Neural cell (in vitro differentiated cells): ENCODE measurements around the gene EPAS1. TPM values are rescaled to one million over a fixed set of nuclear protein-coding genes. Genes with fewer than 3 reads are reported as not detected.
"Not testable (repeated sequence)": the region's sequence is repeated elsewhere in the genome, so short reads cannot be mapped to it uniquely, and the experiment has no call there.

Experiments
- H2AFZ ChIP-seq: fragments of 200-600, 300-800 bp; sonication (generic), shearing (Covaris generic); 2 replicates; pipeline ENCODE4 v1.6.0; 2014; ENCODE audit warnings: low read depth, mild to moderate bottlenecking, antibody characterized with exemption, low read length, moderate library complexity
- H3F3A ChIP-seq: fragments of 200-600 bp; shearing (Covaris generic); 2 replicates; pipeline ENCODE4 v1.6.1; 2016; ENCODE audit warnings: mild to moderate bottlenecking, moderate library complexity, mixed read lengths, antibody characterized with exemption, low read length; ENCODE audit not compliant: insufficient read depth, poor library complexity, severe bottlenecking
- H3K27ac ChIP-seq: fragments of 200-600, 300-800 bp; sonication (generic), shearing (Covaris generic); 2 replicates; pipeline ENCODE4 v1.5.1; 2014; ENCODE audit warnings: mild to moderate bottlenecking, low read length, moderate library complexity
- H3K27me3 ChIP-seq: fragments of 300-800, 200-600 bp; sonication (generic), shearing (Covaris generic); 2 replicates; pipeline ENCODE4 v1.6.0; 2014; ENCODE audit warnings: mild to moderate bottlenecking, low read depth, low read length, moderate library complexity; ENCODE audit not compliant: insufficient read depth
- H3K36me3 ChIP-seq: fragments of 300-800, 200-600 bp; sonication (generic), shearing (Covaris generic); 2 replicates; pipeline ENCODE4 v1.5.1; 2014; ENCODE audit warnings: mild to moderate bottlenecking, antibody characterized with exemption, low read length, moderate library complexity; ENCODE audit not compliant: insufficient read depth
- H3K4me2 ChIP-seq: fragments of 300-800, 200-600 bp; sonication (generic), shearing (Covaris generic); 2 replicates; pipeline ENCODE4 v1.6.0; 2014; ENCODE audit warnings: mild to moderate bottlenecking, low read length
- H3K4me3 ChIP-seq: fragments of 300-800, 200-600 bp; sonication (generic), shearing (Covaris generic); 2 replicates; pipeline ENCODE4 v1.5.1; 2014; ENCODE audit warnings: mild to moderate bottlenecking, low read length, moderate library complexity
- H3K79me2 ChIP-seq: fragments of 200-600 bp; shearing (Covaris generic); replicated peaks from 2 replicates; pipeline ENCODE4 v1.6.0; 2014; ENCODE audit warnings: mild to moderate bottlenecking, low read length, moderate library complexity; ENCODE audit not compliant: insufficient read depth
- H3K9ac ChIP-seq: fragments of 300-800, 200-600 bp; sonication (generic), shearing (Covaris generic); 2 replicates; pipeline ENCODE4 v1.6.1; 2016; ENCODE audit warnings: mild to moderate bottlenecking, low read length, mixed read lengths
- H3K9me2 ChIP-seq: fragments of 200-600 bp; shearing (Covaris generic); 2 replicates; pipeline ENCODE4 v1.6.1; 2016; ENCODE audit warnings: mild to moderate bottlenecking, low read length, mixed read lengths; ENCODE audit not compliant: insufficient read depth
- H3K9me3 ChIP-seq: fragments of 200-600, 300-800 bp; sonication (generic), shearing (Covaris generic); 2 replicates; pipeline ENCODE4 v1.6.1; 2016; ENCODE audit warnings: mild to moderate bottlenecking, mixed run types, low read length, moderate library complexity, mixed read lengths
- H4K20me1 ChIP-seq: fragments of 200-600 bp; shearing (Covaris generic); 2 replicates; pipeline ENCODE4 v1.6.1; 2016; ENCODE audit warnings: mild to moderate bottlenecking, mixed run types; ENCODE audit not compliant: insufficient read depth
- EP300 ChIP-seq: fragments of 450-650 bp; conservative IDR thresholded peaks from 2 replicates; pipeline ENCODE4 v1.6.1; 2014; ENCODE audit warnings: antibody characterized with exemption, mild to moderate bottlenecking, moderate library complexity; ENCODE audit not compliant: poor library complexity, severe bottlenecking
- EZH2 ChIP-seq: fragments of 200-600, 300-800 bp; shearing (Covaris generic), sonication (generic); IDR thresholded peaks from 2 replicates; pipeline ENCODE4 v1.6.1; 2014; ENCODE audit warnings: antibody characterized with exemption, low read length, borderline replicate concordance, mild to moderate bottlenecking; ENCODE audit not compliant: insufficient read depth, poor library complexity, severe bottlenecking
- MXI1 ChIP-seq: fragments of 450-650 bp; conservative IDR thresholded peaks from 2 replicates; pipeline ENCODE4 v1.6.1; 2014; ENCODE audit warnings: antibody characterized with exemption, mild to moderate bottlenecking; ENCODE audit not compliant: poor library complexity, severe bottlenecking
- POLR2AphosphoS5 ChIP-seq: IDR thresholded peaks from 2 replicates; pipeline ENCODE4 v1.6.1; 2012
- RAD21 ChIP-seq: fragments of 450-650 bp; conservative IDR thresholded peaks from 2 replicates; pipeline ENCODE4 v1.6.1; 2014; ENCODE audit warnings: antibody characterized with exemption, mild to moderate bottlenecking, moderate library complexity
- SMC3 ChIP-seq: fragments of 450-650 bp; conservative IDR thresholded peaks from 2 replicates; pipeline ENCODE4 v1.6.1; 2014; ENCODE audit warnings: antibody characterized with exemption, mild to moderate bottlenecking, moderate library complexity; ENCODE audit not compliant: poor library complexity
- TAF1 ChIP-seq: IDR thresholded peaks from 2 replicates; pipeline ENCODE4 v1.6.1; 2012; ENCODE audit warnings: low read depth
- polyA plus RNA-seq: library from polyadenylated mRNA; depleted of rRNA; stranded (reverse); fragments of >200 nt; gene quantifications from 2 replicates; pipeline ENCODE4 v1.2.3, GENCODE V29; 2014
- TF ChIP-seq, protein P1 (sequence below): fragments of 450-650 bp; IDR thresholded peaks from 2 replicates; pipeline ENCODE4 v1.5.1; 2014; ENCODE audit warnings: antibody characterized with exemption, mild to moderate bottlenecking, moderate library complexity; ENCODE audit not compliant: poor library complexity, severe bottlenecking
- TF ChIP-seq, protein P2 (sequence below): IDR thresholded peaks from 2 replicates; pipeline ENCODE4 v1.6.1; 2012; ENCODE audit warnings: borderline replicate concordance

EPAS1 gene
- polyA plus RNA-seq, 1 donor from 2014 or later: not detected

DNA sequence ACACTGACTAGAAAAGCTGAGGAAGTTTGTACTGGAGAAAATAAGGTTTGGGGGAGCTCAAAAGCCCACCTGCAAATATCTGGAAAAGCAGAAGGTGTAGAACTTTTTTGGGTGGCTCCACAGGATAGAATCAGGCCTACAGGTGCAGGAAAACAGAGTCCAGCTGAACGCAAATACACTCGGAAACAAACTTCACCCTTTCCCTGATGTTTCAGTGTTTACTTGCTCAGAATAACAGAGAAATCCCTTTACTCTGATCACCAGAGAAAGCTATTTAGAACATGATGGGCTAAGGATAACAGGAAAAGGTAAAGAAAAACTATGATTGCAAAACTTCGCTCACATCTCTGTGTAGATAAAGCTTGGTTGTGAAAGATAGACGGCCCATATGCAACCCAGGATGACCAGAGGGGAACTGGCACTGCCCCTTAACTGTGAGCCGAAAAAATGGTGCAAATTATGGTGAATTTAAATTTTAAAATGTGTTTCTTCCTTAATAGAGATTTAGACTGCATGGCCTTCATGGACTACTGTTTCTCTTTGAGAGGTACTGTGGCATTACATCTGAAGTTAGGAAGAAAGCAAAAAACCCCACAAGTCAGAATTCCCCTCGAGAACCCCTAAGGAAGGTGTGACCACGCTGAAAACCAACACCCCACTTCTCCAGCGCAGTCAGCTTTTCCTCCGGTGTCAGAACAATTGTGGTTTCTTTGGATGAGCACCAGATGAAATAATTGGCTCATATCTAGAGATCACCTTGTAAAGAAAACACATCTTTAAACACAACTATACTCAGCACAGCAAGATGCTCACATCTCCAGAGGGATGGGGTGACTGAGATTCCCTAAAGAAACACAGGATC is 97.7 kb downstream of the EPAS1 start:
- no peak overlapping the region for H3K27ac ChIP-seq
- no peak overlapping the region for H3K4me2 ChIP-seq

DNA sequence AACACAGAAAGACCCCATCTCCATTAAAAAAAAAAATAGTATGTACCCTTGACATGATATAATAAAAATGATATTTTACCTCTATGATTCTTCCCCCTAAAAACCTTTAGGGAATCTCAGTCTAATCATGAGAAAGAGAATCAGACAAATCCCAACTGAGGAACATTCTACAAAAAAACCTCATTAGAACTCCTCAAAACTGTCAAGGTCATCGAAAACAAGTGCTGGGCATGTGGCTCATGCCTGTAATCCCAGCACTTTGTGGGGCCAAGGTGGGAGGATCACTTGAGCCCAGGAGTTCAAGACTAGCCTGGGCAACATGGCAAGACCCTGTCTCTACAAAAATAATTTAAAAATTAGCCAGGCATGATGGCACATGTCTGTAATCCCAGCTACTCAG is 98.5 kb downstream of the EPAS1 start:
- H3F3A ChIP-seq, H3K9me2 ChIP-seq, H4K20me1 ChIP-seq, H3K79me2 ChIP-seq, H3K9ac ChIP-seq, H3K4me2 ChIP-seq, H3K4me3 ChIP-seq, H2AFZ ChIP-seq, H3K27me3 ChIP-seq, H3K36me3 ChIP-seq, H3K27ac ChIP-seq, H3K9me3 ChIP-seq: not testable (repeated sequence)

More for the DNA sequence above, 97.7 kb downstream of the EPAS1 start:
- Histone ChIP-seq H3K9me3 (no peaks in the 10 kb centered on the region), H3K4me3 (no peak overlapping the region), H3K36me3 (no peaks in the 10 kb centered on the region), H4K20me1 (no peaks in the 10 kb centered on the region), H3K27me3 (no peaks in the 10 kb centered on the region), H3K79me2 (no peaks in the 10 kb centered on the region), H3K9me2 (no peaks in the 10 kb centered on the region), H2AFZ (no peak overlapping the region), H3K9ac (no peak overlapping the region), H3F3A (no peaks in the 10 kb centered on the region)
- TF ChIP-seq SMC3 (no peak), EZH2 (no peak), EP300 (no peak), POLR2AphosphoS5 (no peak), RAD21 (no peak), TAF1 (no peak), MXI1 (no peak)
- TF ChIP-seq, protein P1, sequence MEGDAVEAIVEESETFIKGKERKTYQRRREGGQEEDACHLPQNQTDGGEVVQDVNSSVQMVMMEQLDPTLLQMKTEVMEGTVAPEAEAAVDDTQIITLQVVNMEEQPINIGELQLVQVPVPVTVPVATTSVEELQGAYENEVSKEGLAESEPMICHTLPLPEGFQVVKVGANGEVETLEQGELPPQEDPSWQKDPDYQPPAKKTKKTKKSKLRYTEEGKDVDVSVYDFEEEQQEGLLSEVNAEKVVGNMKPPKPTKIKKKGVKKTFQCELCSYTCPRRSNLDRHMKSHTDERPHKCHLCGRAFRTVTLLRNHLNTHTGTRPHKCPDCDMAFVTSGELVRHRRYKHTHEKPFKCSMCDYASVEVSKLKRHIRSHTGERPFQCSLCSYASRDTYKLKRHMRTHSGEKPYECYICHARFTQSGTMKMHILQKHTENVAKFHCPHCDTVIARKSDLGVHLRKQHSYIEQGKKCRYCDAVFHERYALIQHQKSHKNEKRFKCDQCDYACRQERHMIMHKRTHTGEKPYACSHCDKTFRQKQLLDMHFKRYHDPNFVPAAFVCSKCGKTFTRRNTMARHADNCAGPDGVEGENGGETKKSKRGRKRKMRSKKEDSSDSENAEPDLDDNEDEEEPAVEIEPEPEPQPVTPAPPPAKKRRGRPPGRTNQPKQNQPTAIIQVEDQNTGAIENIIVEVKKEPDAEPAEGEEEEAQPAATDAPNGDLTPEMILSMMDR: no peak
- TF ChIP-seq, protein P2, sequence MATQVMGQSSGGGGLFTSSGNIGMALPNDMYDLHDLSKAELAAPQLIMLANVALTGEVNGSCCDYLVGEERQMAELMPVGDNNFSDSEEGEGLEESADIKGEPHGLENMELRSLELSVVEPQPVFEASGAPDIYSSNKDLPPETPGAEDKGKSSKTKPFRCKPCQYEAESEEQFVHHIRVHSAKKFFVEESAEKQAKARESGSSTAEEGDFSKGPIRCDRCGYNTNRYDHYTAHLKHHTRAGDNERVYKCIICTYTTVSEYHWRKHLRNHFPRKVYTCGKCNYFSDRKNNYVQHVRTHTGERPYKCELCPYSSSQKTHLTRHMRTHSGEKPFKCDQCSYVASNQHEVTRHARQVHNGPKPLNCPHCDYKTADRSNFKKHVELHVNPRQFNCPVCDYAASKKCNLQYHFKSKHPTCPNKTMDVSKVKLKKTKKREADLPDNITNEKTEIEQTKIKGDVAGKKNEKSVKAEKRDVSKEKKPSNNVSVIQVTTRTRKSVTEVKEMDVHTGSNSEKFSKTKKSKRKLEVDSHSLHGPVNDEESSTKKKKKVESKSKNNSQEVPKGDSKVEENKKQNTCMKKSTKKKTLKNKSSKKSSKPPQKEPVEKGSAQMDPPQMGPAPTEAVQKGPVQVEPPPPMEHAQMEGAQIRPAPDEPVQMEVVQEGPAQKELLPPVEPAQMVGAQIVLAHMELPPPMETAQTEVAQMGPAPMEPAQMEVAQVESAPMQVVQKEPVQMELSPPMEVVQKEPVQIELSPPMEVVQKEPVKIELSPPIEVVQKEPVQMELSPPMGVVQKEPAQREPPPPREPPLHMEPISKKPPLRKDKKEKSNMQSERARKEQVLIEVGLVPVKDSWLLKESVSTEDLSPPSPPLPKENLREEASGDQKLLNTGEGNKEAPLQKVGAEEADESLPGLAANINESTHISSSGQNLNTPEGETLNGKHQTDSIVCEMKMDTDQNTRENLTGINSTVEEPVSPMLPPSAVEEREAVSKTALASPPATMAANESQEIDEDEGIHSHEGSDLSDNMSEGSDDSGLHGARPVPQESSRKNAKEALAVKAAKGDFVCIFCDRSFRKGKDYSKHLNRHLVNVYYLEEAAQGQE: no peak
